ENCODE measurements around the gene GLYATL1. TPM values are rescaled to one million over a fixed set of nuclear protein-coding genes. Genes with fewer than 3 reads are reported as not detected.

GLYATL1 gene
- total RNA-seq, 1 experiment from 2014 or later, result 5.4 TPM

DNA sequence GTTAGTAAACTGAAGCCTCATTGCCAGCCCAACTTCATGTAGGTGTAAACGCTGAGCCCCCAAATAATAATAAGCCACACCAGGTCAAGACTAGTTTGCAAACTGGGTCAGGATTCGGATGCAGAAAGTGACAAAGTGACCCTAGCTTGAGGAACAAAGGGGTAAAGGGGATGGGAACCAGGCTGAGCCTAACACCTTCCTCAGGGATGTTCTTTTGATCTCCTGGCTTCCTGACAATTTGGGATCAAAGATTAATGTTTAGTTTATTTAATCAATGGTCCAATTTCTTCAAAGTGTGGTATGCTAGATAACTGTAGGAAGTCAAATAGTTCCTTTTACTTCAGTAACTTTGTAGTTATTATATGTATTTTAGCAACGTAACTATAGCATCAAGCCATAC lies 9.9 kb downstream of the GLYATL1 start (continued):
- TF ChIP-seq MYBL2 (CRISPR knock-in tag; IDR thresholded peaks at IDR 0.05), result no peak
- TF ChIP-seq FOXP1 (CRISPR knock-in tag; IDR thresholded peaks at IDR 0.05; ENCODE audit: borderline replicate concordance), result no peak
- TF ChIP-seq, protein P1, sequence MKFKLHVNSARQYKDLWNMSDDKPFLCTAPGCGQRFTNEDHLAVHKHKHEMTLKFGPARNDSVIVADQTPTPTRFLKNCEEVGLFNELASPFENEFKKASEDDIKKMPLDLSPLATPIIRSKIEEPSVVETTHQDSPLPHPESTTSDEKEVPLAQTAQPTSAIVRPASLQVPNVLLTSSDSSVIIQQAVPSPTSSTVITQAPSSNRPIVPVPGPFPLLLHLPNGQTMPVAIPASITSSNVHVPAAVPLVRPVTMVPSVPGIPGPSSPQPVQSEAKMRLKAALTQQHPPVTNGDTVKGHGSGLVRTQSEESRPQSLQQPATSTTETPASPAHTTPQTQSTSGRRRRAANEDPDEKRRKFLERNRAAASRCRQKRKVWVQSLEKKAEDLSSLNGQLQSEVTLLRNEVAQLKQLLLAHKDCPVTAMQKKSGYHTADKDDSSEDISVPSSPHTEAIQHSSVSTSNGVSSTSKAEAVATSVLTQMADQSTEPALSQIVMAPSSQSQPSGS (CRISPR knock-in tag; IDR thresholded peaks at IDR 0.05; ENCODE audit: borderline replicate concordance, low read depth), result no peak
- TF ChIP-seq ZBTB21 (CRISPR knock-in tag; IDR thresholded peaks at IDR 0.05; ENCODE audit: borderline replicate concordance), result no peak
- TF ChIP-seq GTF2I (CRISPR knock-in tag; conservative IDR thresholded peaks at IDR 0.05), result no peak
- TF ChIP-seq, protein P2, sequence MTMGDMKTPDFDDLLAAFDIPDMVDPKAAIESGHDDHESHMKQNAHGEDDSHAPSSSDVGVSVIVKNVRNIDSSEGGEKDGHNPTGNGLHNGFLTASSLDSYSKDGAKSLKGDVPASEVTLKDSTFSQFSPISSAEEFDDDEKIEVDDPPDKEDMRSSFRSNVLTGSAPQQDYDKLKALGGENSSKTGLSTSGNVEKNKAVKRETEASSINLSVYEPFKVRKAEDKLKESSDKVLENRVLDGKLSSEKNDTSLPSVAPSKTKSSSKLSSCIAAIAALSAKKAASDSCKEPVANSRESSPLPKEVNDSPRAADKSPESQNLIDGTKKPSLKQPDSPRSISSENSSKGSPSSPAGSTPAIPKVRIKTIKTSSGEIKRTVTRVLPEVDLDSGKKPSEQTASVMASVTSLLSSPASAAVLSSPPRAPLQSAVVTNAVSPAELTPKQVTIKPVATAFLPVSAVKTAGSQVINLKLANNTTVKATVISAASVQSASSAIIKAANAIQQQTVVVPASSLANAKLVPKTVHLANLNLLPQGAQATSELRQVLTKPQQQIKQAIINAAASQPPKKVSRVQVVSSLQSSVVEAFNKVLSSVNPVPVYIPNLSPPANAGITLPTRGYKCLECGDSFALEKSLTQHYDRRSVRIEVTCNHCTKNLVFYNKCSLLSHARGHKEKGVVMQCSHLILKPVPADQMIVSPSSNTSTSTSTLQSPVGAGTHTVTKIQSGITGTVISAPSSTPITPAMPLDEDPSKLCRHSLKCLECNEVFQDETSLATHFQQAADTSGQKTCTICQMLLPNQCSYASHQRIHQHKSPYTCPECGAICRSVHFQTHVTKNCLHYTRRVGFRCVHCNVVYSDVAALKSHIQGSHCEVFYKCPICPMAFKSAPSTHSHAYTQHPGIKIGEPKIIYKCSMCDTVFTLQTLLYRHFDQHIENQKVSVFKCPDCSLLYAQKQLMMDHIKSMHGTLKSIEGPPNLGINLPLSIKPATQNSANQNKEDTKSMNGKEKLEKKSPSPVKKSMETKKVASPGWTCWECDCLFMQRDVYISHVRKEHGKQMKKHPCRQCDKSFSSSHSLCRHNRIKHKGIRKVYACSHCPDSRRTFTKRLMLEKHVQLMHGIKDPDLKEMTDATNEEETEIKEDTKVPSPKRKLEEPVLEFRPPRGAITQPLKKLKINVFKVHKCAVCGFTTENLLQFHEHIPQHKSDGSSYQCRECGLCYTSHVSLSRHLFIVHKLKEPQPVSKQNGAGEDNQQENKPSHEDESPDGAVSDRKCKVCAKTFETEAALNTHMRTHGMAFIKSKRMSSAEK (CRISPR knock-in tag; IDR thresholded peaks at IDR 0.05; ENCODE audit: borderline replicate concordance), result no peak
- no peak for TF ChIP-seq JUN (CRISPR knock-in tag; IDR thresholded peaks at IDR 0.05)

DNA sequence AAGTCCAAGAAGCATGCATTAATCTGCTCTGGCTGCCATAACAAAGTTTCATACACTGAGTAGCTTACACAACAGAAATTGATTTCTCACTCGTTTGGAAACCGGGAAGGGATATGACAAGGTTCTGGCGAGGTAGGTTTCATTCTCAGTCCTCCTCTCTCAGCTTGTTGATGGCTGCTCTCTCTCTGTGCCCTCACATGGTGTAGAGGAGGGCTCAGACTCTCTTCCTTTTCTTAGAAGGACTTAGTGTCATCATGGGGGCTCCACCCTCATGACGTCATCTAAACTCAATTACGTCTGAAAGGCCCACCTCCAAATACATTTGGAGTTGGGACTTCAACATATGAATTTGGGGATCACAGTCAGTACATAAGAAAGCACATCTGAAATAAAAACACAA lies 18.6 kb downstream of the GLYATL1 start:
- Mint-ChIP-seq H3K27ac (no peak overlapping the region), H3K36me3 (no peaks in the 10 kb centered on the region), H3K9me3 (peaks cover 4% of the 10 kb centered on the region; the same call in 1 of the 2 replicates), H3K4me1 (peaks cover 45% of the 10 kb centered on the region), H3K27me3 (ENCODE audit: low read depth) (peaks cover 11% of the 10 kb centered on the region), H3K4me3 (no peak overlapping the region)
- POLR2A ChIA-PET, result no interaction called here
- DNase-seq (ENCODE audit: low spot score) (no peak), ATAC-seq (no peak)
- TF ChIP-seq, protein P3, sequence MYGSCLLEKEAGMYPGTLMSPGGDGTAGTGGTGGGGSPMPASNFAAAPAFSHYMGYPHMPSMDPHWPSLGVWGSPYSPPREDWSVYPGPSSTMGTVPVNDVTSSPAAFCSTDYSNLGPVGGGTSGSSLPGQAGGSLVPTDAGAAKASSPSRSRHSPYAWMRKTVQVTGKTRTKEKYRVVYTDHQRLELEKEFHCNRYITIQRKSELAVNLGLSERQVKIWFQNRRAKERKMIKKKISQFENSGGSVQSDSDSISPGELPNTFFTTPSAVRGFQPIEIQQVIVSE (CRISPR knock-in tag; IDR thresholded peaks at IDR 0.05; ENCODE audit: borderline replicate concordance), result no peak
- TF ChIP-seq ATF1 (CRISPR knock-in tag; IDR thresholded peaks at IDR 0.05) (no peak), ZNF416 (CRISPR knock-in tag; IDR thresholded peaks at IDR 0.05) (no peak), ZNF671 (CRISPR knock-in tag; IDR thresholded peaks at IDR 0.05) (no peak), ZNF423 (CRISPR knock-in tag; IDR thresholded peaks at IDR 0.05) (no peak), GRHL2 (CRISPR knock-in tag; IDR thresholded peaks at IDR 0.05; ENCODE audit: insufficient replicate concordance, severe bottlenecking) (no peak)
- TF ChIP-seq, protein P4, sequence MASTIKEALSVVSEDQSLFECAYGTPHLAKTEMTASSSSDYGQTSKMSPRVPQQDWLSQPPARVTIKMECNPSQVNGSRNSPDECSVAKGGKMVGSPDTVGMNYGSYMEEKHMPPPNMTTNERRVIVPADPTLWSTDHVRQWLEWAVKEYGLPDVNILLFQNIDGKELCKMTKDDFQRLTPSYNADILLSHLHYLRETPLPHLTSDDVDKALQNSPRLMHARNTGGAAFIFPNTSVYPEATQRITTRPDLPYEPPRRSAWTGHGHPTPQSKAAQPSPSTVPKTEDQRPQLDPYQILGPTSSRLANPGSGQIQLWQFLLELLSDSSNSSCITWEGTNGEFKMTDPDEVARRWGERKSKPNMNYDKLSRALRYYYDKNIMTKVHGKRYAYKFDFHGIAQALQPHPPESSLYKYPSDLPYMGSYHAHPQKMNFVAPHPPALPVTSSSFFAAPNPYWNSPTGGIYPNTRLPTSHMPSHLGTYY (CRISPR knock-in tag; IDR thresholded peaks at IDR 0.05), result no peak
- CTCF ChIA-PET, result interaction anchor here (0.9 to 6.7 kb wide), 6 partner anchors 28 to 228 kb away, joined by 4 to 93 read pairs (median 6); no protein-coding TSS in a partner anchor

DNA sequence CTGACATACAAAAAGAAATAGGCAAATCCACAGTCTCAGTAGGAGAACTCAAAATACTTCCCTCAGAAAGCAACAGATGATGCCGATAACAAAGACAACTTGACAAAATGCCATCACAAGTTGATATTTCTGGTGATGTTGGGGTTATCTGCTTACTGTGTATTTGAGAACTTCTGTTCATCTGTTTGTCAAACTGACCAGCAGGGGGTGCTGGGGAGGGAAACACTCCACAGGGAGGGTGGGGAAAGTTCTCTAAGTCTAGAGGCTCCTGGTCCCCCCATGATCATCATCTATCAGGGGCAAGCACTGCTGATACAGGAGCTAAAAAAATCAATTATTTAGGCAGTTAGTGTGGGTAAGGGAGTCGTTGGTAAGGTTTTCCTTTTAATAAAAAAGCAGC lies 19.2 kb downstream of the GLYATL1 start:
- Mint-ChIP-seq H3K27ac (no peak overlapping the region), H3K36me3 (no peaks in the 10 kb centered on the region), H3K27me3 (ENCODE audit: low read depth) (peaks cover 15% of the 10 kb centered on the region), H3K9me3 (peaks cover 4% of the 10 kb centered on the region; the same call in 1 of the 2 replicates), H3K4me3 (no peak overlapping the region), H3K4me1 (peaks cover 49% of the 10 kb centered on the region)
- TF ChIP-seq, protein P5, sequence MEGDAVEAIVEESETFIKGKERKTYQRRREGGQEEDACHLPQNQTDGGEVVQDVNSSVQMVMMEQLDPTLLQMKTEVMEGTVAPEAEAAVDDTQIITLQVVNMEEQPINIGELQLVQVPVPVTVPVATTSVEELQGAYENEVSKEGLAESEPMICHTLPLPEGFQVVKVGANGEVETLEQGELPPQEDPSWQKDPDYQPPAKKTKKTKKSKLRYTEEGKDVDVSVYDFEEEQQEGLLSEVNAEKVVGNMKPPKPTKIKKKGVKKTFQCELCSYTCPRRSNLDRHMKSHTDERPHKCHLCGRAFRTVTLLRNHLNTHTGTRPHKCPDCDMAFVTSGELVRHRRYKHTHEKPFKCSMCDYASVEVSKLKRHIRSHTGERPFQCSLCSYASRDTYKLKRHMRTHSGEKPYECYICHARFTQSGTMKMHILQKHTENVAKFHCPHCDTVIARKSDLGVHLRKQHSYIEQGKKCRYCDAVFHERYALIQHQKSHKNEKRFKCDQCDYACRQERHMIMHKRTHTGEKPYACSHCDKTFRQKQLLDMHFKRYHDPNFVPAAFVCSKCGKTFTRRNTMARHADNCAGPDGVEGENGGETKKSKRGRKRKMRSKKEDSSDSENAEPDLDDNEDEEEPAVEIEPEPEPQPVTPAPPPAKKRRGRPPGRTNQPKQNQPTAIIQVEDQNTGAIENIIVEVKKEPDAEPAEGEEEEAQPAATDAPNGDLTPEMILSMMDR (IDR thresholded peaks at IDR 0.05), result peak; percentile 45
- no peak for TF ChIP-seq ZNF121 (CRISPR knock-in tag; IDR thresholded peaks at IDR 0.05)
- ChIA-PET CTCF (interaction anchor here (0.6 to 6.7 kb wide), 9 partner anchors 29 to 474 kb away, joined by 3 to 93 read pairs (median 6); no protein-coding TSS in a partner anchor), POLR2A (no interaction called here)
- ATAC-seq (no peak), DNase-seq (ENCODE audit: low spot score) (peak; percentile 57)
